Activated T-helper 2 cell treated with anti-CD3 and anti-CD28 coated beads, Interferon-gamma antibody, Interleukin-2, Interleukin-4, amounts not matched to agents 10 μg/mL and 5 μg/mL and 100 μg/mL, durations not matched to agents 14 hours and 24 hours and 36 hours (primary cell): ENCODE data around the gene MOCS3. TPM values are rescaled to one million over a fixed set of nuclear protein-coding genes. Genes with fewer than 3 reads are reported as not detected.
"Not testable (repeated sequence)": the region's sequence is repeated elsewhere in the genome, so short reads cannot be mapped to it uniquely, and the experiment has no call there.

Experiments
- DNase-seq: peaks from one replicate; pipeline ENCODE4 v3.0.0; 2021; ENCODE audit warnings: low spot score
- H3K27ac Mint-ChIP-seq: one replicate; pipeline ENCODE4 v1.8.0; 2021; ENCODE audit warnings: mixed read lengths
- H3K27me3 Mint-ChIP-seq: one replicate; pipeline ENCODE4 v1.8.0; 2021; ENCODE audit warnings: low read depth, mixed read lengths
- H3K36me3 Mint-ChIP-seq: one replicate; pipeline ENCODE4 v1.8.0; 2021; ENCODE audit warnings: low read depth, mixed read lengths
- H3K4me1 Mint-ChIP-seq: one replicate; pipeline ENCODE4 v1.8.0; 2021; ENCODE audit warnings: low read depth, mixed read lengths
- H3K4me3 Mint-ChIP-seq: one replicate; pipeline ENCODE4 v1.8.0; 2021; ENCODE audit warnings: low read depth, mild to moderate bottlenecking, moderate library complexity, mixed read lengths
- H3K9me3 Mint-ChIP-seq: one replicate; pipeline ENCODE4 v1.8.0; 2021; ENCODE audit warnings: mixed read lengths
- intact Hi-C: fragments of 100-400 bp; cut with micrococcal nuclease; formaldehyde crosslinking; loops from one replicate; pipeline ENCODE4 v1.15.1; 2023
- total RNA-seq: library from RNA; stranded (reverse); gene quantifications from 2 replicates; pipeline ENCODE4 v1.2.3, GENCODE V29; 2022

The MOCS3 gene
- total RNA-seq, 1 donor from 2014 or later: 4.7 TPM

GRCh38 chr20:50978533-50978932, 19.9 kb downstream of the MOCS3 start:
- DNase-seq, H3K4me3 Mint-ChIP-seq, intact Hi-C loops, H3K9me3 Mint-ChIP-seq, H3K36me3 Mint-ChIP-seq: not testable (repeated sequence)
- Mint-ChIP-seq H3K27me3 (peaks cover 11% of the 10 kb centered on the region), H3K4me1 (peaks cover 21% of the 10 kb centered on the region), H3K27ac (peak overlapping the region; percentile 1)

- intact Hi-C loops: loop anchor here (10.0 kb wide), 1 partner anchor 645 kb away; no protein-coding TSS in a partner anchor
- Mint-ChIP-seq H3K36me3 (no peaks in the 10 kb centered on the region), H3K27me3 (peaks cover 11% of the 10 kb centered on the region), H3K4me3 (no peak overlapping the region), H3K9me3 (no peaks in the 10 kb centered on the region), H3K4me1 (peaks cover 21% of the 10 kb centered on the region), H3K27ac (peak overlapping the region; percentile 87)
- no peak for DNase-seq
These were observed 21.6 kb downstream of the MOCS3 start for GRCh38 chr20:50980071-50980681.

GRCh38 chr20:50980851-50981713, 22.5 kb downstream of the MOCS3 start:
- H3K36me3 Mint-ChIP-seq: no peaks in the 10 kb centered on the region
- H3K9me3 Mint-ChIP-seq: no peaks in the 10 kb centered on the region
- intact Hi-C loops: loop anchor here (10.0 kb wide), 1 partner anchor 644 kb away; no protein-coding TSS in a partner anchor
- no peak overlapping the region for H3K4me3 Mint-ChIP-seq
- peak; percentile 22 for DNase-seq
- H3K27me3 Mint-ChIP-seq: peaks cover 10% of the 10 kb centered on the region
- H3K27ac Mint-ChIP-seq: peak overlapping the region; percentile 87
- H3K4me1 Mint-ChIP-seq: peaks cover 21% of the 10 kb centered on the region

GRCh38 chr20:50981714-50982048, 23.1 kb downstream of the MOCS3 start:
- no peak for DNase-seq
- Mint-ChIP-seq H3K4me1 (peaks cover 21% of the 10 kb centered on the region), H3K36me3 (no peaks in the 10 kb centered on the region), H3K4me3 (no peak overlapping the region), H3K27ac (no peak overlapping the region), H3K27me3 (peaks cover 15% of the 10 kb centered on the region), H3K9me3 (no peaks in the 10 kb centered on the region)
- intact Hi-C loops: loop anchor here (10.0 kb wide), 1 partner anchor 643 kb away; no protein-coding TSS in a partner anchor

GRCh38 chr20:50982363-50982762, 23.7 kb downstream of the MOCS3 start:
- intact Hi-C loops: loop anchor here (10.0 kb wide), 1 partner anchor 642 kb away; no protein-coding TSS in a partner anchor
- Mint-ChIP-seq H3K27ac (no peak overlapping the region), H3K9me3 (no peaks in the 10 kb centered on the region), H3K27me3 (peaks cover 18% of the 10 kb centered on the region), H3K4me3 (no peak overlapping the region), H3K36me3 (no peaks in the 10 kb centered on the region), H3K4me1 (peaks cover 21% of the 10 kb centered on the region)
- DNase-seq: no peak

- Mint-ChIP-seq H3K9me3 (no peaks in the 10 kb centered on the region), H3K4me3 (no peak overlapping the region), H3K27ac (no peak overlapping the region), H3K36me3 (no peaks in the 10 kb centered on the region), H3K4me1 (peaks cover 21% of the 10 kb centered on the region), H3K27me3 (peaks cover 18% of the 10 kb centered on the region)
- intact Hi-C loops: loop anchor here (10.0 kb wide), 1 partner anchor 641 kb away; no protein-coding TSS in a partner anchor
- DNase-seq: no peak
These were observed 24.7 kb downstream of the MOCS3 start for GRCh38 chr20:50983321-50983720.

GRCh38 chr20:50987493-50988210, 29.0 kb downstream of the MOCS3 start:
- H3K27me3 Mint-ChIP-seq: peaks cover 15% of the 10 kb centered on the region
- no peak overlapping the region for H3K4me3 Mint-ChIP-seq
- H3K27ac Mint-ChIP-seq: no peak overlapping the region
- H3K36me3 Mint-ChIP-seq: no peaks in the 10 kb centered on the region
- peaks cover under 1% of the 10 kb centered on the region for H3K4me1 Mint-ChIP-seq
- intact Hi-C loops: loop anchor here (10.0 kb wide), 1 partner anchor 637 kb away; no protein-coding TSS in a partner anchor
- peak; percentile 39 for DNase-seq
- no peaks in the 10 kb centered on the region for H3K9me3 Mint-ChIP-seq

GRCh38 chr20:50991076-50991475, 32.5 kb downstream of the MOCS3 start:
- peaks cover 8% of the 10 kb centered on the region for H3K27me3 Mint-ChIP-seq
- peaks cover 2% of the 10 kb centered on the region for H3K4me1 Mint-ChIP-seq
- no peak for DNase-seq
- H3K27ac Mint-ChIP-seq: no peak overlapping the region
- H3K9me3 Mint-ChIP-seq: no peaks in the 10 kb centered on the region
- no peak overlapping the region for H3K4me3 Mint-ChIP-seq
- H3K36me3 Mint-ChIP-seq: no peaks in the 10 kb centered on the region
- intact Hi-C loops: no loop called here

- peaks cover 2% of the 10 kb centered on the region for H3K4me1 Mint-ChIP-seq
- no peak overlapping the region for H3K27ac Mint-ChIP-seq
- no peaks in the 10 kb centered on the region for H3K9me3 Mint-ChIP-seq
- DNase-seq: no peak
- intact Hi-C loops: no loop called here
- H3K36me3 Mint-ChIP-seq: no peaks in the 10 kb centered on the region
- no peaks in the 10 kb centered on the region for H3K27me3 Mint-ChIP-seq
- H3K4me3 Mint-ChIP-seq: no peak overlapping the region
These were observed 33.7 kb downstream of the MOCS3 start for GRCh38 chr20:50992336-50992732.

GRCh38 chr20:50992733-50993457, 34.3 kb downstream of the MOCS3 start:
- H3K36me3 Mint-ChIP-seq: no peaks in the 10 kb centered on the region
- no peak overlapping the region for H3K4me3 Mint-ChIP-seq
- no peaks in the 10 kb centered on the region for H3K9me3 Mint-ChIP-seq
- peak; percentile 41 for DNase-seq
- H3K27me3 Mint-ChIP-seq: no peaks in the 10 kb centered on the region
- H3K27ac Mint-ChIP-seq: no peak overlapping the region
- intact Hi-C loops: loop anchor here (1.0 kb wide), 1 partner anchor 313 kb away; no protein-coding TSS in a partner anchor
- H3K4me1 Mint-ChIP-seq: peaks cover 2% of the 10 kb centered on the region

GRCh38 chr20:50993876-50994275, 35.3 kb downstream of the MOCS3 start:
- no peaks in the 10 kb centered on the region for H3K9me3 Mint-ChIP-seq
- peaks cover 2% of the 10 kb centered on the region for H3K4me1 Mint-ChIP-seq
- no peaks in the 10 kb centered on the region for H3K36me3 Mint-ChIP-seq
- intact Hi-C loops: loop anchor here (1.0 kb wide), 1 partner anchor 312 kb away; no protein-coding TSS in a partner anchor
- no peak overlapping the region for H3K27ac Mint-ChIP-seq
- no peak for DNase-seq
- H3K27me3 Mint-ChIP-seq: peaks cover 2% of the 10 kb centered on the region
- no peak overlapping the region for H3K4me3 Mint-ChIP-seq

- Mint-ChIP-seq H3K9me3 (no peaks in the 10 kb centered on the region), H3K36me3 (no peaks in the 10 kb centered on the region), H3K27me3 (peaks cover 2% of the 10 kb centered on the region), H3K4me3 (no peak overlapping the region), H3K27ac (no peak overlapping the region), H3K4me1 (peaks cover 2% of the 10 kb centered on the region)
- no peak for DNase-seq
- intact Hi-C loops: no loop called here
These were observed 36.9 kb downstream of the MOCS3 start for GRCh38 chr20:50995506-50995905.
